HG03139 (cell line): ENCODE measurements around the gene IFI44L.

Experiments used
- ATAC-seq: cut with Tn5 transposase; IDR thresholded peaks from one replicate; pipeline ENCODE4 v1.9.1; 2021; ENCODE audit not compliant: unreplicated experiment

Gene IFI44L

GRCh38 chr1:78640462-78640861 is 20.2 kb downstream of the IFI44L start:
- ATAC-seq = peak; percentile 61

GRCh38 chr1:78641558-78641957 is 21.3 kb downstream of the IFI44L start:
- ATAC-seq = no peak

DNA sequence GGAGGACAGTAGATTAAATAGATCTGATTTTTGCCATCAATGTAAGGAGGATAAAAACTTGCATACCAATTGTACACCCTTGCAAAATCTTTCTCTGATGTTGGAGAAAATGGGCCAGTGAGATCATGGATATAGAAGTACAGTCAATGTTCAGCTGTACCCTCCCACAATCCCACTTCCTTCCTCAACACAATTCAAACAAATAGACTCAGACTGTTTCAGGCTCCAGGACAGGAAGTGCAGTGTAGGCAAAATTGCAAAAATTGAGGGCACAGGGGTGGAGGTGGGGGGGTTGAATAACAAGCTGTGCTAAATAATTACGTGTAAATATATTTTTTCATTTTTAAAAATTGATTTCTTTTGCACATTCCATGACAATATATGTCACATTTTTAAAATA is 25.5 kb downstream of the IFI44L start:
- ATAC-seq = no peak

DNA sequence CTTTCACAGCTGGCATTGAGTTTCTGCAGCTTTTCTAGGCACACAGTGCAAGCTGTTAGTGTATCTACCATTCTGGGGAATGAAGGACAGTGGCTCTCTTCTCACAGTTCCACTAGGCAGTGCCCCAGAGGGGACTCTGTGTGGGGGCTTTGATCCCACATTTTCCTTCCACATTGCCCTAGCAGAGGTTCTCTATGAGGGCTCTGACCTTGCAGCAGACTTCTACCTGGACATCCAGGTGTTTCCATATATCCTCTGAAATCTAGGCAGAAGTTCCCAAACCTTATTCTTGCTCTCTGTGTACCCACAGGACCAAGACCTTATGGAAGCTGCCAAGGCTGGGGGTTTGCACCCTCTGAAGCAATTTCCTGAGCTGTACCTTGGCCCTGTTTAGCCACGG is 27.0 kb downstream of the IFI44L start:
- no peak for ATAC-seq

GRCh38 chr1:78649628-78650027 is 29.4 kb downstream of the IFI44L start, which contains the start of gene IFI44:
TSS of gene IFI44 (plus strand) at chr1:78649831. CDS start at chr1:78650196, 365 bp downstream.
- peak; percentile 76 for ATAC-seq

- no peak for ATAC-seq
Measured at GRCh38 chr1:78650114-78650660, 29.9 kb downstream of the IFI44L start.

- ATAC-seq = no peak
Measured at GRCh38 chr1:78651241-78651640, 31.0 kb downstream of the IFI44L start.

GRCh38 chr1:78652019-78652560 is 31.8 kb downstream of the IFI44L start:
- no peak for ATAC-seq

DNA sequence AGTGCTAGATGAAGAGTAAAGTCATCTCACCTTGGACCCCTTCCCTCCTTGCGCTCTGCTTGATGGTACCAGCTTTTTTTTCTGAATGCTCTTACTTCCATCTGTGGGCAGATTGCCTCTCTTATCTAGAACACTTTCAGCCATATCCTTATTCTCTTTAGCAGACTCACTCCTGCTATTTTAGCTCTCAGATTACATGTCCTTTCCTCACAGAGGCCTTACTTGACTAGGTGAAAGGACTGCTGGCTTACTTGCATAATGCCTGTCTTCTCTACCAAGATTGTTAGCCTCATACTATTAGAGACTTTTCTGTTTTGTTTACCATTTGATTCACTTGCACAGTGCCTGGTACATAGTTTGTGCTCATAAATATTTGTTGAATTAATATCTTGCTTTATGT is 38.7 kb downstream of the IFI44L start:
- ATAC-seq = no peak

- no peak for ATAC-seq
Measured at GRCh38 chr1:78663923-78664322, 43.7 kb downstream of the IFI44L start.

- no peak for ATAC-seq
Measured at GRCh38 chr1:78664763-78665162, 44.5 kb downstream of the IFI44L start.

DNA sequence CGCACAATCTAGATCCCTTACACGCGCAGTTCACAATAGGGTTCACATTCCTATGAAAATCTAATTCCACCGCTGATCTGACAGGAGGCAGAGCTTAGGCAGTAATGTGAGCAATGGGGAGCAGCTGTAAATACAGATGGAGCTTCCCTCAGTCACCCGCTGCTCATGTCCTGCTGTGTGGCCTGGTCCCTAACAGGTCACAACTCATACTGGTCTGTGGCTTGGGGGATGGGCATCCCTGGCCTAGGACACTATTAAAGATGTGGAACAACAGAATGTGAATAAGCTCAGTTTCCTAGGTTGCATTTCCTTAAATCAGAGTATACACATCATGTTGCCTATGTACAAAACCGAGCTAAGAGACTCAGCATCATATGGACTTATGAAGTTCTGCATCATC is 45.6 kb downstream of the IFI44L start:
- no peak for ATAC-seq

DNA sequence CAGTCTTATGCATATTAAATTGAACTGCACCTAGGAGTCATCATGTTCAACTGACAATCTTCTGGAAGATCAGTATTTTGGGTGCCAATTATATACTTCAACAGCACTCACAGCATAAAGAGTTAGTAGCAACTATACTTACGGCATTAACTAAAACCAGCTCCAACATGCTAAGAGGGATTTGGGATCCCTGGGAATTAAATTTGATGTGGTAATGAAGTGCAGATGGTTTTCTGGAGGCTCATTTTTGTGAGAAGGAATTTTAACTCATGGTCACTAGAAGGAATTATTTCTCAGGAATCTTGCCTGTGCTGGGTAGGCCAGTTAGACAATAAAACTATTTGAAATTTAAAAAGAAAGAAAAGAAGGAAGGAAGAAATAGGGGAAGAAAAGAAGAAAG is 47.7 kb downstream of the IFI44L start:
- ATAC-seq = no peak

GRCh38 chr1:78668427-78668826 is 48.2 kb downstream of the IFI44L start:
- no peak for ATAC-seq

DNA sequence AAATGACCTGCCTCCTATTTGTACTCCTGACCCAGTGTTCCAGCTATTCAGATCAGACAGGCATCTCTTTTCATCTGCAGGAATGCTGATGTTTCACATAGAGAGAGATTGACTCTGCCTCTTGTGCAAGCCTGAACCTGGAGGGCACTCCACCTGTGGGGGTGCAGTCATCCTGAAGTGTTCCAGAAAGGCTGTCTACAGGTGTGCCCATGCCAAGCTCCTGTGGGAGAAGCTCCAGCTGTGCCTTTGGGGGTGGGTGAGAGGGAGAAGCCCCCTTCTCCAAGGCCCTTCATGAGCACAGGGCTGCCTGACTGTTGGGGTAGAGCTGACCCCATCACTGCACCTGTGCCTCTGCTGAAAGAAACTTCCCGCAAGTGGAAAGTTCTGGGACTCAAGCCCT is 52.2 kb downstream of the IFI44L start:
- ATAC-seq = no peak

- no peak for ATAC-seq
Measured at GRCh38 chr1:78673120-78673519, 52.9 kb downstream of the IFI44L start.

- ATAC-seq = no peak
Measured at GRCh38 chr1:78676347-78676982, 56.2 kb downstream of the IFI44L start.

- ATAC-seq = no peak
Measured at GRCh38 chr1:78676993-78677392, 56.7 kb downstream of the IFI44L start.

DNA sequence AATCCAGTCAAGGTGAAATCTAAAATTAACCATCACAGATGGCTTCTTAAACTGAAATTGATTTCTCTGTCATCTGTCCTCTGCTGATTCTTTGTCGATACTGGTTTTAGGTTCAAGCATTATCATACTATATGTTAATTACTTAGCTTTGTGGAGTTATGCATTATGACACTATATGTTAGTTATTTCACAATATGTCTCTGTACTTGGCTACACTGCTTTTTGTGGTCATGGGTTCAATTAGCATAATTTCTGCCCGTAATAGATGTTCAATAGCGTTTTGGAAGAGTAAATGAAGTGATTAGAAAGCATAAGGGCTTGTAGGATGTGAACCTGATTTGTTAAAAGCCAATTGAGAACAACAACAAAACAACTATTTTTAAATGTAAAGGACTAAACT is 57.5 kb downstream of the IFI44L start:
- no peak for ATAC-seq

DNA sequence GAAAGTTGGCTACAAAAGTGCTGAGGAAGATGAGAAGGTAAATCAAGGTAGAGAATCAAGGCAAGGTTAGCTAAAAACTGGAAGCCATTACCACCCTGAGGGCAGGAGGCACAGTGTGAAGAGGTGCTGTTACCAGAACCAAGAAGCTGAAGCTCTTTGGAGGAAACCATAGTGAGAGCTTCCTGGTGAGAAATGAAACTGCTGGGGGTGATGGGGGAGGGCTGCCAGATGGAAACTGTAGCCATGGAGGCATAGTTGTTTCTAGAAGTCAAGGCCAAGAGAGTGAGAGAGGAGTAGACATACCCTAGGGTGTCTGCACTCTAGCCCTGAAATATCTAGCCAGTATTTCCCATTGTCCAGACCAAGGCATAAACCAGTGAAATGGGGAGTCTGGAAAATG is 58.1 kb downstream of the IFI44L start:
- peak; percentile 80 for ATAC-seq

- no peak for ATAC-seq
Measured at GRCh38 chr1:78681265-78681664, 61.0 kb downstream of the IFI44L start.

DNA sequence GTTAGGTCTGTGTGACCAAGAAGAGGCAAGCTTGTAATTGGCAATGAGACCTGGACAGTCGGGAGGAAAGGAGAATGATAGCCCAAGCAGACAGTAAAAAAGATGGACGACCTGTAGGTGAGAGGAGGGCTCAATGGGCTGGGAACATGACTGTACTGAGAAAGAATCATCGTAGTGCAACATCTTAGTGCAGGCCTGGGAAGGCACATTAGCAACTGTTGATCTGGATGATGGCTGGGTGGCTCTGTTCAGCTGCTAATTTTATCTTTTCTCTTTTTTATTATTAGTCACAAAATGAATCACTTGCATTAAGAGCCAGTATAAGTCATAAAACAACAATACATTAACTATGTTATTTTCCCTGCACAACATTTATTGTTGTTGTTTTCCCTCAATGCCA is 62.2 kb downstream of the IFI44L start:
- ATAC-seq = no peak

- no peak for ATAC-seq
Measured at GRCh38 chr1:78683079-78683478, 62.8 kb downstream of the IFI44L start.
